Upper lobe of right lung (tissue), 1 donor: ENCODE results near the gene TMX4. TPM values are rescaled to one million over a fixed set of nuclear protein-coding genes. Genes with fewer than 3 reads are reported as not detected.

Source experiments
- ATAC-seq: fragments of 200-7000 bp; cut with Tn5 transposase; one replicate; pipeline ENCODE4 v1.9.1; 2020; ENCODE audit warnings: mild to moderate bottlenecking, moderate library complexity
- DNase-seq: peaks from one replicate; pipeline ENCODE4 v3.0.0-alpha.2; 2020
- H3K27ac ChIP-seq: fragments of 200-600 bp; one replicate; pipeline ENCODE4 v1.8.0; 2022
- H3K27me3 ChIP-seq: fragments of 200-600 bp; one replicate; pipeline ENCODE4 v1.8.0; 2022; ENCODE audit warnings: mild to moderate bottlenecking
- H3K36me3 ChIP-seq: fragments of 200-600 bp; one replicate; pipeline ENCODE4 v1.8.0; 2022
- H3K4me1 ChIP-seq: fragments of 200-600 bp; one replicate; pipeline ENCODE4 v1.8.0; 2022
- H3K4me3 ChIP-seq: fragments of 200-600 bp; one replicate; pipeline ENCODE4 v1.8.0; 2022; ENCODE audit warnings: mild to moderate bottlenecking
- H3K9me3 ChIP-seq: fragments of 200-600 bp; one replicate; pipeline ENCODE4 v1.8.0; 2022
- CTCF ChIP-seq: fragments of 200-600 bp; IDR thresholded peaks from one replicate; pipeline ENCODE4 v1.8.0; 2022; ENCODE audit warnings: antibody characterized with exemption
- intact Hi-C: fragments of 100-400 bp; cut with DNase I; formaldehyde crosslinking; loops from one replicate; pipeline ENCODE4 v1.11.0; 2022
- total RNA-seq: library from RNA; stranded (reverse); fragmentation: NEBNext Ultra II Directional; extraction: Animal tissue kit (Norgen Biotek cat#: 25700); gene quantifications from one replicate; pipeline ENCODE4 v1.2.1, GENCODE V29; 2021
- donor health status: DM: no; HTN: yes; CAD: no; lungs with severe emphysema.

The TMX4 gene
- total RNA-seq, 1 donor from 2014 or later: 45.0 TPM

- DNase-seq: no peak
- no peak for ATAC-seq
- intact Hi-C loops: no loop called here
- Histone ChIP-seq H3K27me3 (no peaks in the 10 kb centered on the region), H3K9me3 (no peaks in the 10 kb centered on the region), H3K36me3 (no peaks in the 10 kb centered on the region), H3K4me3 (no peak overlapping the region), H3K4me1 (no peaks in the 10 kb centered on the region), H3K27ac (no peak overlapping the region)
- no peak for TF ChIP-seq CTCF
Observed at GRCh38 chr20:8061861-8062518, 42.4 kb upstream of the TMX4 start.

- H3K36me3 ChIP-seq: no peaks in the 10 kb centered on the region
- ATAC-seq: no peak
- no peak overlapping the region for H3K27ac ChIP-seq
- TF ChIP-seq CTCF: no peak
- H3K4me3 ChIP-seq: no peak overlapping the region
- intact Hi-C loops: no loop called here
- no peak for DNase-seq
- H3K4me1 ChIP-seq: no peaks in the 10 kb centered on the region
- no peaks in the 10 kb centered on the region for H3K27me3 ChIP-seq
- H3K9me3 ChIP-seq: no peaks in the 10 kb centered on the region
Observed at GRCh38 chr20:8060977-8061376, 41.4 kb upstream of the TMX4 start.

GRCh38 chr20:8057871-8058270 is 38.3 kb upstream of the TMX4 start:
- ATAC-seq: no peak
- H3K4me3 ChIP-seq: no peak overlapping the region

GRCh38 chr20:8055096-8055495 is 35.5 kb upstream of the TMX4 start:
- H3K27ac ChIP-seq: no peak overlapping the region
- intact Hi-C loops: no loop called here
- no peaks in the 10 kb centered on the region for H3K36me3 ChIP-seq
- no peak overlapping the region for H3K4me3 ChIP-seq
- ATAC-seq (no peak), DNase-seq (no peak)
- H3K27me3 ChIP-seq: no peaks in the 10 kb centered on the region
- H3K4me1 ChIP-seq: no peaks in the 10 kb centered on the region
- no peak for TF ChIP-seq CTCF
- no peaks in the 10 kb centered on the region for H3K9me3 ChIP-seq

More at GRCh38 chr20:8057871-8058270, 38.3 kb upstream of the TMX4 start:
- no peaks in the 10 kb centered on the region for H3K4me1 ChIP-seq
- no peaks in the 10 kb centered on the region for H3K9me3 ChIP-seq
- DNase-seq: no peak
- intact Hi-C loops: no loop called here
- no peak for TF ChIP-seq CTCF
- H3K36me3 ChIP-seq: no peaks in the 10 kb centered on the region
- H3K27ac ChIP-seq: no peak overlapping the region
- no peaks in the 10 kb centered on the region for H3K27me3 ChIP-seq

GRCh38 chr20:8050157-8050837 is 30.7 kb upstream of the TMX4 start:
- Histone ChIP-seq H3K36me3 (no peaks in the 10 kb centered on the region), H3K4me3 (no peak overlapping the region), H3K9me3 (no peaks in the 10 kb centered on the region), H3K27me3 (no peaks in the 10 kb centered on the region), H3K27ac (no peak overlapping the region), H3K4me1 (no peaks in the 10 kb centered on the region)
- intact Hi-C loops: no loop called here
- TF ChIP-seq CTCF: no peak
- DNase-seq: no peak
- no peak for ATAC-seq
